Measurements from ENCODE around the gene FSTL5. TPM values are rescaled to one million over a fixed set of nuclear protein-coding genes. Genes with fewer than 3 reads are reported as not detected.

FSTL5 gene
- total RNA-seq, 1 experiment from 2014 or later = 0.55 TPM

- POLR2A ChIA-PET = no interaction called here
- peaks cover 3% of the 10 kb centered on the region; the same call in 1 of the 2 replicates for H3K9me3 Mint-ChIP-seq
Observed at GRCh38 chr4:161466316-161466715, 697.5 kb downstream of the FSTL5 start.

DNA sequence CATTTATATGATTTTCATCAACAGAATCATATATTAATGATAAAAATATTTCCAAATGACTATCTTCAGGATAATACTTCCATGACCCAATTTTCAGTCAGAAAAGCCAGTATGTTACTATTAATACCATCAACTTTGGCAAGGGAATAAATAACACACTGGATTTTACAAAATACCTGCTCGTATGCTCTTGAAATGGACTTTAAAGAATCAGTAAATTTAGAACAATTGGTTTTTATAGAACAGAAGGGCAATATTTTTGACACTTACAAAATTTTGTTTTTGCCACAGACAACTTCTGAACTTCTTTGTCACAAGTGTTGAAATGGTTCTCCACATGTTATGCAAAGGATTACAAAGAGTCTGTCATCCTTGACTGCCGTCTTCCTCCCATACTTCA lies 700.4 kb downstream of the FSTL5 start:
- no peak overlapping the region for H3K27ac Mint-ChIP-seq
- ATAC-seq = no peak
- no peak for TF ChIP-seq ZNF138 (CRISPR knock-in tag; conservative IDR thresholded peaks at IDR 0.05)
- no peak for TF ChIP-seq GTF2I (CRISPR knock-in tag; conservative IDR thresholded peaks at IDR 0.05)
- TF ChIP-seq ZNF121 (CRISPR knock-in tag; IDR thresholded peaks at IDR 0.05) = no peak
- TF ChIP-seq ZBTB21 (CRISPR knock-in tag; IDR thresholded peaks at IDR 0.05; ENCODE audit: borderline replicate concordance) = no peak
- TF ChIP-seq GABPB1 (CRISPR knock-in tag; IDR thresholded peaks at IDR 0.05) = no peak
- no peak for TF ChIP-seq NR3C1 (CRISPR knock-in tag; conservative IDR thresholded peaks at IDR 0.05; ENCODE audit: low read depth)
- TF ChIP-seq FOXP1 (CRISPR knock-in tag; IDR thresholded peaks at IDR 0.05; ENCODE audit: borderline replicate concordance) = no peak
- H3K36me3 Mint-ChIP-seq = no peaks in the 10 kb centered on the region
- no peak overlapping the region for H3K4me3 Mint-ChIP-seq
- no peaks in the 10 kb centered on the region for H3K9me3 Mint-ChIP-seq
- CTCF ChIA-PET = no interaction called here
- H3K4me1 Mint-ChIP-seq = peaks cover 6% of the 10 kb centered on the region
- no peak for DNase-seq (ENCODE audit: low spot score)
- POLR2A ChIA-PET = no interaction called here
- H3K27me3 Mint-ChIP-seq (ENCODE audit: low read depth) = no peaks in the 10 kb centered on the region

More at GRCh38 chr4:161466316-161466715, 697.5 kb downstream of the FSTL5 start:
- CTCF ChIA-PET = no interaction called here
- Mint-ChIP-seq H3K4me3 (no peak overlapping the region), H3K36me3 (no peaks in the 10 kb centered on the region), H3K27me3 (ENCODE audit: low read depth) (no peaks in the 10 kb centered on the region), H3K4me1 (peaks cover 6% of the 10 kb centered on the region), H3K27ac (no peak overlapping the region)
- ATAC-seq (no peak), DNase-seq (ENCODE audit: low spot score) (no peak)
- TF ChIP-seq GABPB1 (CRISPR knock-in tag; IDR thresholded peaks at IDR 0.05) = no peak
- TF ChIP-seq, protein P1, sequence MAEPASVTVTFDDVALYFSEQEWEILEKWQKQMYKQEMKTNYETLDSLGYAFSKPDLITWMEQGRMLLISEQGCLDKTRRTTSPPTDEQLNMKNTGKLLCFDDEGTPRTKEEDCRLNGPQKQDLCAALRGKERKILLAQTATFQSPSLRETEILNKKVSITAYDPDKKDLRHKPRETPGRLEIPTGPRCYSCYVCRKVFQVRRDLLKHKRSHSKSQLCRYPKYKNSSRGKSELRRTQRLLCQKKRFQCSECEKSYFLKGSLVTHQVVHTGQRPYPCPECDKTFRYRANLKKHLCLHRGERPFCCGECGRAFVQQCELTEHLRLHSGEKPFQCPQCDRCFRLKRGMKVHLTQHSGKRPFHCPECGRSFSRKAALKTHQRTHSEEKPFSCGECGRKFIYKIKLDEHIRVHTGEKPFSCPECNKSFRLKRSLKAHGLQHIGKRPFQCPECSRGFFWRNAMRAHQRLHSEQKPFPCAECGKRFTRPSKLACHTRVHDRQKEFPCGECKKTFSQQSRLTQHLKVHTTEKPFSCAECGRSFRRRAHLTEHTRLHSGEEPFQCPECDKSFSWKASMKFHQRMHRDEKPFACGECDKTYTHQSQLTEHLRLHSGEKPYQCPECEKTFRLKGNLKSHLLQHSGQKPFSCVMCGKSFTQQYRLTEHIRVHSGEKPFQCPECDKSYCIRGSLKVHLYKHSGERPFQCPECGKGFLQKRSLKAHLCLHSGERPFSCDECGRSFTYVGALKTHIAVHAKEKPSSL (CRISPR knock-in tag; conservative IDR thresholded peaks at IDR 0.05) = no peak
- no peak for TF ChIP-seq CBFB (CRISPR knock-in tag; IDR thresholded peaks at IDR 0.05; ENCODE audit: low read depth)
- TF ChIP-seq OVOL2 (CRISPR knock-in tag; IDR thresholded peaks at IDR 0.05; ENCODE audit: borderline replicate concordance) = no peak
- TF ChIP-seq CREM (CRISPR knock-in tag; IDR thresholded peaks at IDR 0.05) = no peak
- TF ChIP-seq ZMAT4 (CRISPR knock-in tag; IDR thresholded peaks at IDR 0.05) = no peak
- TF ChIP-seq JUN (CRISPR knock-in tag; IDR thresholded peaks at IDR 0.05) = no peak
- TF ChIP-seq MXD4 (CRISPR knock-in tag; IDR thresholded peaks at IDR 0.05; ENCODE audit: borderline replicate concordance) = no peak

- H3K4me3 Mint-ChIP-seq = no peak overlapping the region
- CTCF ChIA-PET = no interaction called here
- ATAC-seq (no peak), DNase-seq (ENCODE audit: low spot score) (peak; percentile 10)
- no peak for TF ChIP-seq SMAD4 (CRISPR knock-in tag; IDR thresholded peaks at IDR 0.05)
- TF ChIP-seq NR1H2 (CRISPR knock-in tag; IDR thresholded peaks at IDR 0.05) = no peak
- TF ChIP-seq ZNF138 (CRISPR knock-in tag; conservative IDR thresholded peaks at IDR 0.05) = no peak
- no peak for TF ChIP-seq ZNF512 (CRISPR knock-in tag; IDR thresholded peaks at IDR 0.05; ENCODE audit: borderline replicate concordance)
- H3K27ac Mint-ChIP-seq = no peak overlapping the region
- POLR2A ChIA-PET = no interaction called here
- H3K9me3 Mint-ChIP-seq = no peaks in the 10 kb centered on the region
- no peaks in the 10 kb centered on the region for H3K36me3 Mint-ChIP-seq
- H3K27me3 Mint-ChIP-seq (ENCODE audit: low read depth) = no peaks in the 10 kb centered on the region
- H3K4me1 Mint-ChIP-seq = peaks cover 6% of the 10 kb centered on the region
Observed at GRCh38 chr4:161457906-161458305, 705.9 kb downstream of the FSTL5 start.

- Mint-ChIP-seq H3K36me3 (no peaks in the 10 kb centered on the region), H3K4me1 (peaks cover 5% of the 10 kb centered on the region), H3K27ac (no peak overlapping the region), H3K9me3 (no peaks in the 10 kb centered on the region), H3K27me3 (ENCODE audit: low read depth) (no peaks in the 10 kb centered on the region), H3K4me3 (no peak overlapping the region)
- ATAC-seq (no peak), DNase-seq (ENCODE audit: low spot score) (no peak)
- POLR2A ChIA-PET = no interaction called here
- CTCF ChIA-PET = no interaction called here
- TF ChIP-seq ZNF423 (CRISPR knock-in tag; IDR thresholded peaks at IDR 0.05) (no peak), SP1 (CRISPR knock-in tag; conservative IDR thresholded peaks at IDR 0.05) (no peak), ZNF121 (CRISPR knock-in tag; IDR thresholded peaks at IDR 0.05) (no peak), ZNF396 (CRISPR knock-in tag; IDR thresholded peaks at IDR 0.05; ENCODE audit: borderline replicate concordance) (no peak), HMGA2 (CRISPR knock-in tag; IDR thresholded peaks at IDR 0.05) (no peak)
- TF ChIP-seq, protein P2, sequence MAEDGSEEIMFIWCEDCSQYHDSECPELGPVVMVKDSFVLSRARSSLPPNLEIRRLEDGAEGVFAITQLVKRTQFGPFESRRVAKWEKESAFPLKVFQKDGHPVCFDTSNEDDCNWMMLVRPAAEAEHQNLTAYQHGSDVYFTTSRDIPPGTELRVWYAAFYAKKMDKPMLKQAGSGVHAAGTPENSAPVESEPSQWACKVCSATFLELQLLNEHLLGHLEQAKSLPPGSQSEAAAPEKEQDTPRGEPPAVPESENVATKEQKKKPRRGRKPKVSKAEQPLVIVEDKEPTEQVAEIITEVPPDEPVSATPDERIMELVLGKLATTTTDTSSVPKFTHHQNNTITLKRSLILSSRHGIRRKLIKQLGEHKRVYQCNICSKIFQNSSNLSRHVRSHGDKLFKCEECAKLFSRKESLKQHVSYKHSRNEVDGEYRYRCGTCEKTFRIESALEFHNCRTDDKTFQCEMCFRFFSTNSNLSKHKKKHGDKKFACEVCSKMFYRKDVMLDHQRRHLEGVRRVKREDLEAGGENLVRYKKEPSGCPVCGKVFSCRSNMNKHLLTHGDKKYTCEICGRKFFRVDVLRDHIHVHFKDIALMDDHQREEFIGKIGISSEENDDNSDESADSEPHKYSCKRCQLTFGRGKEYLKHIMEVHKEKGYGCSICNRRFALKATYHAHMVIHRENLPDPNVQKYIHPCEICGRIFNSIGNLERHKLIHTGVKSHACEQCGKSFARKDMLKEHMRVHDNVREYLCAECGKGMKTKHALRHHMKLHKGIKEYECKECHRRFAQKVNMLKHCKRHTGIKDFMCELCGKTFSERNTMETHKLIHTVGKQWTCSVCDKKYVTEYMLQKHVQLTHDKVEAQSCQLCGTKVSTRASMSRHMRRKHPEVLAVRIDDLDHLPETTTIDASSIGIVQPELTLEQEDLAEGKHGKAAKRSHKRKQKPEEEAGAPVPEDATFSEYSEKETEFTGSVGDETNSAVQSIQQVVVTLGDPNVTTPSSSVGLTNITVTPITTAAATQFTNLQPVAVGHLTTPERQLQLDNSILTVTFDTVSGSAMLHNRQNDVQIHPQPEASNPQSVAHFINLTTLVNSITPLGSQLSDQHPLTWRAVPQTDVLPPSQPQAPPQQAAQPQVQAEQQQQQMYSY (CRISPR knock-in tag; IDR thresholded peaks at IDR 0.05) = no peak
- TF ChIP-seq, protein P3, sequence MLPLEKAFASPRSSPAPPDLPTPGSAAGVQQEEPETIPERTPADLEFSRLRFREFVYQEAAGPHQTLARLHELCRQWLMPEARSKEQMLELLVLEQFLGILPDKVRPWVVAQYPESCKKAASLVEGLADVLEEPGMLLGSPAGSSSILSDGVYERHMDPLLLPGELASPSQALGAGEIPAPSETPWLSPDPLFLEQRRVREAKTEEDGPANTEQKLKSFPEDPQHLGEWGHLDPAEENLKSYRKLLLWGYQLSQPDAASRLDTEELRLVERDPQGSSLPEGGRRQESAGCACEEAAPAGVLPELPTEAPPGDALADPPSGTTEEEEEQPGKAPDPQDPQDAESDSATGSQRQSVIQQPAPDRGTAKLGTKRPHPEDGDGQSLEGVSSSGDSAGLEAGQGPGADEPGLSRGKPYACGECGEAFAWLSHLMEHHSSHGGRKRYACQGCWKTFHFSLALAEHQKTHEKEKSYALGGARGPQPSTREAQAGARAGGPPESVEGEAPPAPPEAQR (CRISPR knock-in tag; IDR thresholded peaks at IDR 0.05) = no peak
Observed at GRCh38 chr4:161457311-161457710, 706.5 kb downstream of the FSTL5 start.
